SHP77 treated with DMSO at 0.1 percent for 48 hours (cell line): Measurements from ENCODE around the gene ADK.
"Not testable (repeated sequence)": the region's sequence is repeated elsewhere in the genome, so short reads cannot be mapped to it uniquely, and the experiment has no call there.

Source experiments
- DNase-seq: peaks from one replicate; lab custom pipeline; 2025; lab: John Stamatoyannopoulos, UW

The ADK gene

GRCh38 chr10:74150990-74151878, at the start of gene ADK:
ADK (plus strand) TSS chr10:74151221; CDS start chr10:74151279, 58 bp downstream.
- peak; percentile 71 for DNase-seq

DNA sequence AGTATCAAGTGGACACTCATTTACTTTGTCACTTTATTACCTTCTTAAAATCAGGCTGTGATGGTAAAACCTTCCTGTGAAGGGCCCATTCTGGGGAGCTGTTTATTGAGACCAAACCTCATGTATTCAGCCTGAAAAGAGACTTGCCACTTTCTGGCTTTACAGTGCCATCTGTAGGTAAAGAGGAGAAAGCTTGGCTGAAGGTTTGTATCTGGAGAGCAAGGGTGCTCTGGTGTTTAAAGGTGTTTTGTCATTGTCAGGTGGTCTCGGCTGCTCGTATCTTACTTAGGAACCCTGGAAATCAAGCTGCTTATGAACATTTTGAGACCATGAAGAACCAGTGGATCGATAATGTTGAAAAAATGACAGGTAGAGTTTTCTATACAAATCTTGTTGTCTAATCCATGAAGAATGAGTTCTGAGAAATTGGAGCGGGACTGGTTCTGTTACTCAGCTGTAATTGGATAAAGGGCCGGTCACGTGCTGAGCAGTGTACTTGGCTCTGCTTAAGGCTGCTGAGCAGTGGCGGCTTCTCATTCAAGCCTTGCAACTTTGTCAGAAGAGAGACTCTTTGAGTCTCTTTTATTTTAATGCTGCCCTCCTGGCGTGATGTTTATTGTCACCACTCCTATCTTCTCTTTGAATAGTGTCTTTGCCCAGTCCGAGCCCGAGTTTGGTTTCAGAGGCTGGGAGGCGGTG, 47.3 kb upstream of the ADK start:
- no peak for DNase-seq

DNA sequence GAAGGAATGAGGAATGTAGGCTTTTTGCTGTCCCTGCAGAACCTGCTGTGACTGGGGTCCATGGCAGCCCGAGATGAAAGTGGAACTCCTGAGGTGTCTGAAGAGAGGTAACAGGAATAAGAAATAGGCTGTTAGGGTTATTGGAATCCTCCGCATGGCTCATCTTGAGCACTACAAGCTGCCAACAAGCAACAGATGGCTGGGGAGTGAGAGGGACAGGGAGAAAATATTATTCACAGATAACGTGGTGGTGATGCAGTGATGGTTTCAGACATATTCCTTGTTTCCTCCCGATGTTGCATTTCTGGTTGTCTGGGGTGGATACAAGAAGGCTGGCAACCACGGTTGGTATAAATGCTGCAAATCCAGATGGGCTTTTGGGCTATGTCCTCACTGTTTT, 46.5 kb upstream of the ADK start:
- no peak for DNase-seq

GRCh38 chr10:74104996-74105395, 46.0 kb upstream of the ADK start:
- no peak for DNase-seq

GRCh38 chr10:74107391-74107790, 43.6 kb upstream of the ADK start:
- DNase-seq = no peak

DNA sequence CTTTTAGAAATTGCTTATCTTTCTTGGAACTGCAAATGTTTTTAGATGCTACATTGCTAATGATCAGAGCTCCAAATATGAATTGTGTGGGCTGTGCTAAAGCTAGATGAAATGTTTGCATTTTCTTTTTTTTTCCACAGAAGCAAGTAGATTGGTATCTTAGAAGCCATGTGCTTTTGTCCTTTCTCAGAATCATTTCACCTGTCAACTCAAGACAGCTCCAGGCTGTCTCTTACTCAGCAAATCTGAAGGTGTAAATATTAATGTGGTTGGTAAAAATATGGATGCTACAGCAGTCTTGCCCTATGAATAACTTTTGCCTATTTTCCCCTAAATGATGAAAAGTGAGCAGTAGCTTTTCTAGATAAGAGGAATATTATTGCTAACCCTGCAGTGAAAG, 41.6 kb upstream of the ADK start:
- DNase-seq = no peak

GRCh38 chr10:74110120-74110519, 40.9 kb upstream of the ADK start:
- no peak for DNase-seq

- no peak for DNase-seq
Observed at GRCh38 chr10:74111799-74112198, 39.2 kb upstream of the ADK start.

DNA sequence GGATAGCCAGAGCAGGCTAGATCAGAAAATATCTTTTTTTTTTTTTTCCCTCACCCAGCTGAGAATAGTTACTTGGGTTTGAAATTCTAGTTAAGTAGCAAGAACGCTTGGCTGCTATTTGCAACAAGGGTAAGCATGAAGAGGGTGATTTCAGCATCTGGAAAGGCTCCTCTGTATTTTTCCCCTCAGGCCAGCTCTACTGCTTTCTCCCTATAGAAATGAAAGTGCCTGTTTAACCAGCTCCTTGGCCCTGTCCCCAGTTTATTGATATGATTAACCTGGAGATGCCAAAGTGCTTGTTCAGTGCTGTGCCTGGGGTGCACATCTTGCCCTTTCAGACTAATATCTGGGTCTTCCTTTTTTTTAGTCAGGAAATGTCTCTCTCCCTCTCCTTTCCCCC, 37.5 kb upstream of the ADK start:
- no peak for DNase-seq

GRCh38 chr10:74114041-74114448, 37.0 kb upstream of the ADK start:
- DNase-seq = no peak

GRCh38 chr10:74117738-74118137, 33.3 kb upstream of the ADK start:
- DNase-seq = no peak

DNA sequence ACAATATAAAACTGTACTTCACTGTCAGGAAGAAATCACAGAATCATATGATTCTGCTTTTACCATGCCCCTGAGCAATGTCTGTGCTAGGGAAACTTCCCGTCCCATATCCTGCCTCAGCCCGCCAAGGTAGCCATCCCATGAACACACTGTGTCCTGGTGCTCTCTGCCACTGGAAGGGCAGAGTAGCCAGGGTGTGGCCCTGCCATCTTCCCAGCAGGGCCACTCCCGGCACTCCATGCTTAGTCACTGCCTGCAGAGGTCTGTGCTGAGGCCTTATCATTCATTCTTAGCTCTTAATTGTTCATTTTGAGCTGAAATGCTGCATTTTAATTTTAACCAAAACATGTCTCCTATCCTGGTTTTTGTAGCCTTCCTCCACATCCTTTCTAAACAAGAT, 32.2 kb upstream of the ADK start:
- DNase-seq = no peak

DNA sequence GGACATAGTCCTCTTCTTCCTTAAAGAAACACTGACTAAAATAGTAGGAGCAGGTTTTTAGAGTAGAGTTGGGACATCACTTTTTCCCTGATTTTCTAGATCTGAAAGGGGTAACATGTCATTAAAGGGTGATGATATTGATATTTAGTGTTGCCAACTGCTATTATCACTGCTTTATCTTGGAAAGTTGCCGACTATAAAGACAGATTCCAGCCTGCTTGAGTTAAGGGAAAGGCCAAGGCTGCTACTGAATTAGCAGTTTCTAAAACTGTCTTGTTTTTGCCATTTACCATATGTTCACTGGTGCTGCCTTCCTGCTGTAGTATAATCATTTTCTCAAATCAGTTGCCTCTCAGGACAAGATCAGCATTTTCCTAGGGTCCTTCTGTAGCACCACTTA, 30.1 kb upstream of the ADK start:
- no peak for DNase-seq

DNA sequence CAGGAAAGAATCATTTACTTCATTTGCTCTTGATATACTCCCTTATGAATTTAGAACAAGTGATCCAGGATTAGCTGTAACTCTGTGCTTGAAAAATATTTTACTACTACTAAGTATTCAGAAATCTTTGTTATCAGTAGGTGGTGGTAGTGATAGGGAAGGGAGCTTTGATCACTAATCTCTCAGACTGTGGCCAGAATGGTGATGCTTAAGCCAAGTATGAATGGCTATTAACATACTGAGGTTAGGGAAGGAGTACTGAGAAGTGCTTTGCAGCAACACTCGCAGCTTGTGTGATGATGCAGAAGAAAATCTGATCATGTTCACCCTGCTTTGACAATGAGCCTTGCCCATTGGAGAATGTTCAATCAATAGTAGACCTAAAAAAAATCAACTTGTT, 29.7 kb upstream of the ADK start:
- no peak for DNase-seq

- DNase-seq = no peak
Observed at GRCh38 chr10:74122060-74122459, 29.0 kb upstream of the ADK start.

DNA sequence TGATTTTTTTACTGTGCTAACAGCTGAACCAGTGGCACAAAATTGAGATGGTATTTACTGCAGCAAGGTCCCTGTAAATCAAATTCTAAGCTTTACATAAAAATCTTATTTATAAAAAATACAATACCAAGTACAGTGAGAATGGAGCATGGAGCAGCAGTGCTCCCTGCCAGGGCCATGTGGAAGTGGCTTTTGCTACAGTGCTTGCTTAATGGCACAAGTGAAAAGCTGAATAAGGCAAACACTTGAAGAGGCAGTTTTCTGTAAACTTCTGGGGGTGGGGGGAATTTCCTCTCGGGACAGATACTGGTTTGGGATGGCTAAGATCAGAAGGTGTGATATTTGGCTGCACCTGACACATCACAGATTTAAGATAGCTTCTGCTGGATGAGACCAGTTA, 27.9 kb upstream of the ADK start:
- no peak for DNase-seq

DNA sequence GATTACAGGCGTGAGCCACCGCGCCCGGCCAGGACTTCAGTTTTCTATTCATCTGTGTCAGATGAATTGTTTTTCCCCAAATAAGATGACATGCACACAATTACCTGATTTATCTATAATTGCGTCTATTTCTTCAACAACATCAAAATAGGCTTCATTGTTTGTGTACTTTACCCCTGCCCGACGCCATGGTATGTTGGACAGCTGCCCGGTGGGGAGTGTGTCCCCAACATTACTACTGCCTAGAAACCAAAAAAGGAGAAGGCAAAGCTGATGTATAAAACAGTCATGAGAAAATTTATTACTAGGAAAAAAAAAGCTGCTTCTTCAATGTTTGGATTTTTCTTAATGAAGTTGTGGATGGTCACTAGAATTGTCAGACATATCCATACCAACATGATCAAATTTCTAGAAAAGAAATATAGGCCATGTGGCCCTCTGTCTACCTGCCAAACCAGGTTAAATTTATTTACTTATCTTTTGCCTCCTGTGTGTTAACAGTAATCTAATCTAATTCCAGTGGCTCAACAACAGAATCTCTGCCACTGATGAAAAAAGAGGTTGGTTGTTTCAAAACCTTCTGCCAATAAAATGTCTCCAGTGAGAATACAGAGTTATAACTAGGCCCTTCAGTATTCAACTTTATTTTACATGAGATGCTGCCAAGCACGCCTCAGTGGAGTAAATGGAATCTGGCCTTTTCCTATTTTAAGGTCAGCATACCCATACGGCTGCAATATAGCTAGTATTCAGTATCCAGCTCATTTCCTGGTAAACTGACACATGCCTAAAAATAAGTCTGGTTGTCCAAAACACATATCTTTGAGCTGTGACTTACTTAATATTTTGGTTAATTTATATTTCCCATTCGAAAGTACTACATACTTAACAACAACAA, 16.8 kb upstream of the ADK start:
- DNase-seq = no peak

DNA sequence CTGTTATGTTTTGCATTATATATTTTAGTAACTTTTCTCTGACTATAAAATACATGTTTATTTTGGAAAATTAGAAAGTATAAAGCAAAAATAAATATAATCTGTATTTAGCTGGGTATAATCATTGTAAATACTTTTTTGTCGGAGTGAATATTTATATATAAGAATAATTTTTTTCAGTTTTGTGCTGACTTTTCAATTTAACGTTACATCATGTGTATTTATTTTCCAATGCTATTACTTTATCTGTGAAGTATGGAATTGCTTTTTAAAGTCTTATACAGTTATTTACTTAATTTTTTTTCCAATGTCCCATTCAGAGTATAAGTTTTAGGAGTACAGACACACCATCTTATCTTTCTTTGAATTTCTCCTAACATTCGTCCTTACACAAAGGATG, 15.6 kb upstream of the ADK start:
- DNase-seq = no peak

DNA sequence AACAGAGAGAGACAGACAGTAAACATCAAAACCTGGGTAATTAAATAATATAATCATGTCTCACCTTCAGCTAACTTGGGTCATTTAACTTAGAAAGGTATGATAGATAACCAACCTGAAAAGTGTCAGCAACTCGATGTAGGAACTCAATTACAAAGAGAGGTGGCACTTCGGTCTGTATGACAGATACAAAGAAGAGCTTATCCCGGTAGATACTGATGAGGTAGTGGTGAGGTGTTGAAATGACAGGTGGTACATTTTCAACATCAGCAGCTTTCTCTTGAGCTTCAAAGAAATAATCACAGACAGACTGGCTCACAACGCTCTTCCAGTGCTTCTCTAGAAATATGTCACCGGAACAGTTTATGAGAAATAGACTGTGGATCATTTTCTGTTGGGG, 13.0 kb upstream of the ADK start:
- DNase-seq = no peak

GRCh38 chr10:74138596-74138995, 12.4 kb upstream of the ADK start:
- not testable (repeated sequence) for DNase-seq

DNA sequence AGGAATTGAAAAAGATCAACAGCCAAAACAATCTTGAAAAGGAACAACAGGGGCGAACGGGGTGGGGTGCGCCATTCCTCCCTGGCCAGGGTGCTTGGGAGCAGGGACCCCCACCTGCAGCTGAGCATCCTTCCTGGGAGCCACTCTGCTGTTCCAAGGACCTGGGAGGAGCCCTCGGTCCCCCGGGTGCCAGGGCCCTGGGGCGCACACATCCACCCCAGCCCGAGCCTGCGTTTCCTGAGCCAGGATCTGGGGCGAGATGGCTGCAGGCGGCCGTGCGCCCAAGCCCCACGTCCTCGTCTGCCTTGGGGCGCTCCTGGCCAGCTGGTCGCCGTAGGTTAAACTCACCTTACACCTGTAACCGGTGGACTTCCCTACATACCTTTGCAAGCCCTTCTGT, 11.0 kb upstream of the ADK start:
- DNase-seq = no peak

DNA sequence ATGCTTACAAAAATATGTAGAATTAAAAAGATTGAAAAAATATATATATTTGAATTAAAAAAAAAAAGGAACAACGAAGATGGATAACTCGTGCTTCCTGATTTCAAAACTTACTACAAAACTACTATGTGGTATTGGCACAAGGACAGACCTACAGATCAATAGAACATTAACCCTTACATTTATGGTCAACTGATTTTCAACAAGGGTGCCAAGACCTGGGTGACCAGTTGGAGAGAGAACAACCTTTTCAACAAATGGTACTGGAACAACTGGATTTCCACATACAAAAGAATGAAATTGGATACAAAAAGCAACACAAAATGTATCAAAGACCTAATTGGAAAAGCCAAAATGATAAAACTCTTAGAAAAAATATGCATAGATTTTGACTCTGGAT, 10.5 kb upstream of the ADK start:
- no peak for DNase-seq

- no peak for DNase-seq
Observed at GRCh38 chr10:74145133-74145532, 5.9 kb upstream of the ADK start.
